ENCODE results near the gene ZFPM1.

The ZFPM1 gene

GRCh38 chr16:88460496-88461330 is 7.6 kb downstream of the ZFPM1 start:
- Histone ChIP-seq H3K27ac (no peak overlapping the region), H3K4me3 (no peak overlapping the region)
- DNase-seq (ENCODE audit: low spot score): no peak
- TF ChIP-seq CTCF (IDR thresholded peaks at IDR 0.05): no peak

DNA sequence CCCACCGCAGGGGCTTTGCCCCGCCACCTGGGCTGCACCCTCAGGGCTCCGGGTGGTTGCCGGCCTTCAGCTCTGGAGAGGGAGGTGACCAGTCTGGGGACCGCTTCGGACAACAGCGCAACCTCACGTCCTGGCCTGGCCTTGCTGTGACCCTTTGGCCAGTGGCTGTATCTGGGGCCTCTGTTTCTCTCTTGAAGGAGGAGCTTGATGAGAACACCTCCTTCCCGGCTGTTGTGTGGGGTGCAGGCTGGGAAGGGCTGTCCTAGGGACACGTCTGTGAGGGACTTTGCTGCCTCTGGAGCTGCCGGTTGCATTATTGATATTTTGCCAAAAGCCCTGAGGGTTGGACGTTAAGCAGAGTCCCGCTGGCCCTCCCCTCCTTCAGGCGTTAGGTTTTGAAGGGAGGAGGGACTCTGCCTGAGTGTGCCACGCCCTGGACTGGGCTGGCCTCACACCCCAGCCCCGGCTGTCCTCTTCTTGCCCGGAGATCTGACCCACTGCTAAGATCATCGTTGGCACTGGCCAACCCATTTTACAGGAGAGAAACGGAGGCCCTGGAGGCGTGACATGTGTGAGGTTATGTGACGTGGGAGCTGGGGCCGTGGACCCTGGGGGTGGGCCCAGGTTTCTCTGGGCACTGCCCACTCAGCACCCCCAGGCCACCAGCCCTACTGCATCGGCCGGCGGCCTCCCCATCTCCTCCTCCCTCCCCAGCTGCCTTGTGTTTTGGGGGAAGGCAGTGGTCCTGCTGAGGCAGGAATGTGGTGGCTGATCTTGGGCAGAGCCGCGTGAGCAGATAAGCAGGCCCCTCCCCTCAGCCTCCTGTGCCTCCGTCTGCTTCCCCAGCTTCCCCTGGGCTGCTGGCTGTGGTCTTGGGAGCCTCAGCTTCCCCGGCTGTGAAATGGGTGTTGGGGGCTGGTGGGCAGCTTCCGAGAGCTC is 8.5 kb downstream of the ZFPM1 start:
- no peak overlapping the region for H3K4me3 ChIP-seq
- H3K27ac ChIP-seq: no peak overlapping the region
- TF ChIP-seq CTCF (IDR thresholded peaks at IDR 0.05): no peak
- no peak for DNase-seq (ENCODE audit: low spot score)

DNA sequence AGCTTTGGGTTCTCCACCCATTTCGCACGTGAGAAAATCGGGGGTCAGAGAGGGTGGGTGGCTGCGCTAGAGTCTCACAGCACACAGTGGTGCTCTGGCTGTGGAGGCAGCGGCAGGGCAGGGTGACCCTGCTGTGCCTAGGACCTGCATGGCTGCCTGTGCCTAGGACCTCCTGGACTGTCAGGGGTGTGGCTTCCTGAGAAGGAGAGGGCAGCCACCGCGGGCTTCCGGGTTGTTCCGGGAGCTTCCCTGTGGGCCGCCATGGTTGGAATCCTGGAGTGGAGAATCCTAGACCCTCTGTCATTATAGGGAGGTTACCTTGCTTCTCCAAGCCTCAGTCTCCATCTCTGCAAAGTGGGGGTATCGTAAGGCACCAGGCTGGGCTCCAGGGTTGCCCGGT is 9.3 kb downstream of the ZFPM1 start:
- no peak for TF ChIP-seq CTCF (IDR thresholded peaks at IDR 0.05)
- Histone ChIP-seq H3K27ac (no peak overlapping the region), H3K4me3 (no peak overlapping the region)
- DNase-seq (ENCODE audit: low spot score): no peak

- Histone ChIP-seq H3K4me3 (no peak overlapping the region), H3K27ac (no peak overlapping the region)
- no peak for DNase-seq (ENCODE audit: low spot score)
- no peak for TF ChIP-seq CTCF (IDR thresholded peaks at IDR 0.05)
Observed at GRCh38 chr16:88463411-88463810, 10.3 kb downstream of the ZFPM1 start.

- no peak for TF ChIP-seq CTCF (IDR thresholded peaks at IDR 0.05)
- Histone ChIP-seq H3K27ac (peak overlapping the region in 1 of 2 donors; percentile 51), H3K4me3 (no peak overlapping the region)
- DNase-seq (ENCODE audit: low spot score): no peak
Observed at GRCh38 chr16:88464447-88465318, 11.6 kb downstream of the ZFPM1 start.

GRCh38 chr16:88465387-88465983 is 12.4 kb downstream of the ZFPM1 start:
- H3K27ac ChIP-seq: peak overlapping the region in 1 of 2 donors; percentile 51
- no peak overlapping the region for H3K4me3 ChIP-seq
- DNase-seq (ENCODE audit: low spot score): no peak
- TF ChIP-seq CTCF (IDR thresholded peaks at IDR 0.05): no peak

All from coronary artery (tissue), 2 donors.